GM12875 (cell line): ENCODE results near the gene CNDP1.

Experiments
- H3K4me3 ChIP-seq: one replicate; pipeline ENCODE4 v1.5.1; 2011; ENCODE audit warnings: low read depth, low read length, control low read depth
- TF ChIP-seq, protein P1 (sequence below): IDR thresholded peaks from 2 replicates; pipeline ENCODE4 v1.5.1; 2011; ENCODE audit warnings: low read depth, mild to moderate bottlenecking, control low read depth, inconsistent platforms, low read length, moderate library complexity, borderline replicate concordance; ENCODE audit not compliant: insufficient read depth

The CNDP1 gene

DNA sequence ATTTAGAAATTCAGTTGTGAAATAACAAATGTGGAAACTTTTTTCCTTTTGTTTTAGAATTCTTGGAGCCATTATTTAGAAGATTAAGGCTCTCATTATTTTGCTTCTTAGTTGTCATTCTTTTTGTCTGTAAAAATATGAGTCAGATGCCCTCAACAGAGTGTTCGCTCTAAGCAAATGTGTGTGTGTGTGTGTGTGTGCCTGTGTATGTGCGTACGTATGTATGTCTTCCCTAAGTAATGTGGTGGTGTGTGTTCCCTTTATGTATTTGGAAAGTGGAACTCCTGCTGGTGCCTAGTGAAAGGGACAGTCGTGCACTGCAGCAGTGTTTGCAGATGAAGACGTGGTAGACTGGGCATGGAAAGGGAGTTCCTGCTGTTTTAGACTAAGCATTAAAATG, 90.9 kb downstream of the CNDP1 start:
- TF ChIP-seq, protein P1, sequence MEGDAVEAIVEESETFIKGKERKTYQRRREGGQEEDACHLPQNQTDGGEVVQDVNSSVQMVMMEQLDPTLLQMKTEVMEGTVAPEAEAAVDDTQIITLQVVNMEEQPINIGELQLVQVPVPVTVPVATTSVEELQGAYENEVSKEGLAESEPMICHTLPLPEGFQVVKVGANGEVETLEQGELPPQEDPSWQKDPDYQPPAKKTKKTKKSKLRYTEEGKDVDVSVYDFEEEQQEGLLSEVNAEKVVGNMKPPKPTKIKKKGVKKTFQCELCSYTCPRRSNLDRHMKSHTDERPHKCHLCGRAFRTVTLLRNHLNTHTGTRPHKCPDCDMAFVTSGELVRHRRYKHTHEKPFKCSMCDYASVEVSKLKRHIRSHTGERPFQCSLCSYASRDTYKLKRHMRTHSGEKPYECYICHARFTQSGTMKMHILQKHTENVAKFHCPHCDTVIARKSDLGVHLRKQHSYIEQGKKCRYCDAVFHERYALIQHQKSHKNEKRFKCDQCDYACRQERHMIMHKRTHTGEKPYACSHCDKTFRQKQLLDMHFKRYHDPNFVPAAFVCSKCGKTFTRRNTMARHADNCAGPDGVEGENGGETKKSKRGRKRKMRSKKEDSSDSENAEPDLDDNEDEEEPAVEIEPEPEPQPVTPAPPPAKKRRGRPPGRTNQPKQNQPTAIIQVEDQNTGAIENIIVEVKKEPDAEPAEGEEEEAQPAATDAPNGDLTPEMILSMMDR, result no peak
- H3K4me3 ChIP-seq, result no peak overlapping the region

DNA sequence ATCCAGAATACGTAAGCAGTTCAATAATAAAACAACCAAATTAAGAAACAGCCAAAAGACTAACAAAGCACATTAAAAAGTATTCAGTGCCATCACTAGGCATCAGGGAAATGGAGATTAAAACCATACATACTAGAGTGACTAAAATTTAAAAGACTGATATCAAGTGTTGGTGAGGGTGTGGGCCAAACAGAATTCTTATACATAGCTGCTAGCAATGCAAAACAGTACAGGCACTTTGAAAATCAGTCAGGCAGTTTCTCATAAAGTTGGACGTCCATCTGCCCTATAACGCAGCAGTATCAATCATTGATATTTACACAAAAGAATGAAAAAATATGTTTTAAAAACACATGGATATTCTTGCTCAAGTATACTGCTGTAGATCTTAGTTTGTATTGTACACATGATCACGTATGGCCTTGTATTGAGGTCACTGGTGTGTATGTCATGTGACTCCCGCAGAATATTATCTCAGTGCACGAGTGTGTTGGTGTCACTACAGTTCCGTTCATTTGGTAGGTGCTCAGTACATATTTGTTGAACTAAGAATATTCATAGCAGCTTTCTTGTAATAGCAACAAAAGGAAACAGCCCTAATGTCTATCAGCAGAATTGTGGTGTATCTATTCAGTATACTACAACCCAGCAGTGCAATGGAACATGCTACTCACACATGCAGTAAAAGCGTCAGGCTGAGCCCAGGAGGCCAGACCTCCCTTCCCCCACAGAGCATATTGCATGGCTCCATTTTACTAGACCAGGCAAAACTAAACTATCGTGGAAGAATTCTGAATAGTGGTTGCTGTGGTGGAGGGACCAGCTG, 92.0 kb downstream of the CNDP1 start:
- H3K4me3 ChIP-seq, result no peak overlapping the region
- TF ChIP-seq, protein P1, result no peak

DNA sequence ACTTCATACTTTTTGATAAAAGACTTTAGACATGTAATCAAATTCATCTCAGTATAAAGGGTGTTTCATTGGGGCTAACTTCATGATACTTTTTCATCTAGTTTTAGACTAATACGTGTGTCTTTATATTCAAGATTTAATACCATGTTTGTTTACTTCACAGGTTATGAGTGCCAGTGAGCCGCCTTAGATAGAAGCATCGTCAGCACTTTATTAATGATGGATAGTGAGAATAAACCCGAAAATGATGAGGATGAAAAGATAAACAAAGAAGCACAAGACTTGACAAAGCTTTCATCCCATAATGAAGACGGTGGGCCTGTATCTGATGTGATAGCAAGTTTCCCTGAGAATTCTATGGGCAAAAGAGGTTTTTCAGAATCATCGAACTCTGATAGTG, 96.5 kb downstream of the CNDP1 start:
- TF ChIP-seq, protein P1, result no peak

DNA sequence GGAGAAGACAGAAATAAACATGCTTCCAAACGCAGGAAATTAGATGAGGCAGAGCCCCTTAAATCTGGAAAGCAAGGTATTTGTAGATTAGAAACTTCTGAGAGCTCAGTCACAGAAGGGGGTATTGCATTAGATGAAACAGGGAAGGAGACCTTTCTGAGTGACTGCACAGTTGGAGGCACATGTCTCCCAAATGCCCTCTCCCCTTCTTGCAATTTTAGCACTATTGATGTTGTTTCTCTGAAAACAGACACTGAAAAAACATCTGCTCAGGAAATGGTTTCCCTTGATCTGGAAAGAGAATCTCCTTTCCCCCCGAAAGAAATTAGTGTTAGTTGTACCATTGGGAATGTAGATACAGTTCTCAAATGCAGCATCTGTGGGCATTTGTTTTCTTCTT, 96.9 kb downstream of the CNDP1 start:
- no peak overlapping the region for H3K4me3 ChIP-seq
- TF ChIP-seq, protein P1, result no peak

More for the DNA sequence above, 96.5 kb downstream of the CNDP1 start:
- H3K4me3 ChIP-seq, result no peak overlapping the region

DNA sequence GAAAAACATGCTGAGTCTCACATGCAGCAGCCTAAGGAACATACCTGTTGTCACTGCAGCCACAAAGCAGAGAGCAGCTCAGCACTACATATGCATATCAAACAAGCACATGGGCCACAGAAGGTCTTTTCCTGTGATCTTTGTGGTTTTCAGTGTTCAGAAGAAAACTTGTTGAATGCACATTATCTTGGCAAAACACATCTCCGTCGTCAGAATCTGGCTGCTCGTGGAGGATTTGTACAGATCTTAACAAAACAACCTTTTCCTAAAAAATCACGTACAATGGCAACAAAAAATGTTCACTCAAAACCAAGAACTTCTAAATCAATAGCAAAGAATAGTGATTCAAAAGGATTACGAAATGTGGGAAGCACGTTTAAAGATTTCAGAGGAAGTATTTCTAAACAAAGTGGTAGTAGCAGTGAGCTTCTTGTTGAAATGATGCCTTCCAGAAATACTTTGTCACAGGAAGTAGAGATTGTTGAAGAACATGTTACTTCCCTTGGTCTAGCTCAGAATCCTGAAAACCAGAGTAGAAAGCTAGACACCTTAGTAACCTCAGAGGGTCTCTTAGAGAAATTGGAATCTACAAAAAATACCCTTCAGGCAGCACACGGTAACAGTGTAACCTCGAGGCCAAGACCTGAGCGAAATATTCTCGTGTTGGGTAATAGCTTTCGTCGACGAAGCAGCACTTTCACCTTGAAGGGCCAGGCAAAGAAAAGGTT, 97.5 kb downstream of the CNDP1 start:
- H3K4me3 ChIP-seq, result no peak overlapping the region
- TF ChIP-seq, protein P1, result no peak

GRCh38 chr18:74632351-74632679, 98.0 kb downstream of the CNDP1 start:
- no peak overlapping the region for H3K4me3 ChIP-seq

DNA sequence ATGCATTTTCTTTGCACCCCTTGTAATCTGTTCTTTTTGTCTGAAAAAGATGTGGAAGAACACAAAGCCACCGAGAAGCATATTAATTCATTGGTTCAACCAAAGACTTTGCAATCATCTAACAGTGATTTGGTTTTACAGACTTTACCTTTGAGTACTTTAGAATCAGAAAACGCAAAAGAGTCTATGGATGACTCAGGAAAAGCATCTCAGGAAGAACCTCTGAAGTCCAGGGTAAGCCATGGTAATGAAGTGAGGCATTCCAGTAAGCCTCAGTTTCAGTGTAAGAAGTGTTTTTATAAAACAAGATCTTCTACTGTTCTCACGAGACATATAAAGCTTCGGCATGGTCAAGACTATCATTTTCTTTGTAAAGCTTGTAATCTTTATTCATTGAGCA, 98.6 kb downstream of the CNDP1 start:
- H3K4me3 ChIP-seq, result no peak overlapping the region
- TF ChIP-seq, protein P1, result no peak

More at GRCh38 chr18:74632351-74632679, 98.0 kb downstream of the CNDP1 start:
- TF ChIP-seq, protein P1, result no peak
